Anterior cingulate cortex (tissue), 58 donors: ENCODE results near the gene TAP1.
"Not testable (repeated sequence)": the region's sequence is repeated elsewhere in the genome, so short reads cannot be mapped to it uniquely, and the experiment has no call there.

Experiments
- DNase-seq, 58 donors: peaks; one replicate each; lab custom pipeline; 2025; lab: John Stamatoyannopoulos, UW

The TAP1 gene

GRCh38 chr6:32814145-32814544 lies 39.4 kb downstream of the TAP1 start:
- DNase-seq = no peak

DNA sequence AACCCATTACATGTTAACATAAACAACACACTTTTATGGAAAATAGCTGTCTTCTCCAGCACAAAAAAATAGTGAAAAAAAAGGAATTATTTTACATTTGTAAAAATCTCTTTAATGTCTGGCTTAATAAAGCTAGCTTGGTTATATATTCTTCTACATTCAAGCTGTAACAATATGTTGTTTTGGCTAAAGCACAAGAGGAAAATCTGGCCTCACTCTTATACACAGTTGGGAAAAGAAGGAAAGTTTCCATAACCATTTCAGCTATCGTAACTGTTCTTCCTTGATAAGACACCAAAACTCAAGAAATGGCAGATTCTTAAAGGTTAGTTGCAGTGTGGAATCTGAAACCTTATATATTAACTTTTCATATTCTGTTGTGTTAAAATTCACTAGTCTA lies 44.3 kb downstream of the TAP1 start:
- no peak for DNase-seq

- no peak for DNase-seq
Observed at GRCh38 chr6:32807020-32807580, 46.4 kb downstream of the TAP1 start.

- DNase-seq = not testable (repeated sequence)
Observed at GRCh38 chr6:32805404-32805803, 48.1 kb downstream of the TAP1 start.

GRCh38 chr6:32803416-32803815 lies 50.1 kb downstream of the TAP1 start:
- no peak for DNase-seq

GRCh38 chr6:32799740-32800139 lies 53.8 kb downstream of the TAP1 start:
- DNase-seq = no peak

DNA sequence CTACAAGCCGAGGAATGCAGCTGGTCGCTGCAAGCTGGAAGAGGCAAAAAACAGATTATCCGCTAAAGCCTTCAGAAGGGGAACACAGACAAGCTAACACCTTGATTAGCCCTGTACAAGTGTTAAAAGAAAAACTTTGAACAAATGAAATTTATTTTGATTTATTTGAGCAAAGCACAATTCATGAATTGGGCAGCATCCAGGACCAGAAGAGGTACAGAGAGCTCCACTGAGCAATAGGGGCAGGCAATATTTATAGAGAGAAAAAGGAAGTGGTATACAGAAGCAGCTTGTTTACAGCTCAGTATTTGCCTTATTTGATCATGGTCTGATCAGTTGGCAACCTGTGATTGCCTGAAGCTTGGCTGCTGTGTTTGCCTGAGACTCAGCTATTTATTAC lies 54.3 kb downstream of the TAP1 start:
- DNase-seq = no peak

- DNase-seq = peak in 52 of 58 donors; percentile 2 to 87 (median 32)
Observed at GRCh38 chr6:32796848-32797776, 56.4 kb downstream of the TAP1 start.
